ENCODE measurements around the gene FIGNL1. TPM values are rescaled to one million over a fixed set of nuclear protein-coding genes. Genes with fewer than 3 reads are reported as not detected.

Gene FIGNL1
- total RNA-seq, 2 experiments from 2014 or later: 46.8 to 47.2 TPM

- H3K4me3 Mint-ChIP-seq: no peak overlapping the region
- POLR2A ChIA-PET: interaction anchor here (0.7 to 3.6 kb wide), 12 partner anchors 12 to 269 kb away, joined by 3 to 12 read pairs (median 4); no protein-coding TSS in a partner anchor
- CTCF ChIA-PET: interaction anchor here (0.6 to 7.6 kb wide), 82 partner anchors 10 to 360 kb away, joined by 3 to 108 read pairs (median 5); partner anchors contain the start of genes IKZF1 and ZPBP
- DNase-seq (peak; percentile 90), ATAC-seq (peak; percentile 93)
- intact Hi-C loops (cut with micrococcal nuclease): loop anchor here (1.0 to 5.0 kb wide), 3 partner anchors 211 to 326 kb away; partner anchors contain the start of gene ZPBP
- TF ChIP-seq CTCF (IDR thresholded peaks at IDR 0.05): peak; percentile 90
- no peak overlapping the region for H3K27ac Mint-ChIP-seq
- no peaks in the 10 kb centered on the region for H3K36me3 Mint-ChIP-seq (ENCODE audit: low read depth)
- no peaks in the 10 kb centered on the region for H3K27me3 Mint-ChIP-seq
- H3K4me1 Mint-ChIP-seq (ENCODE audit: low read depth): peaks cover 26% of the 10 kb centered on the region
- no peaks in the 10 kb centered on the region for H3K9me3 Mint-ChIP-seq
Observed at GRCh38 chr7:50418086-50418515, 32.0 kb downstream of the FIGNL1 start.

GRCh38 chr7:50416527-50417182 is 33.5 kb downstream of the FIGNL1 start:
- Mint-ChIP-seq H3K27ac (peak overlapping the region; percentile 75), H3K27me3 (no peaks in the 10 kb centered on the region), H3K4me3 (peak overlapping the region; percentile 47), H3K36me3 (ENCODE audit: low read depth) (no peaks in the 10 kb centered on the region), H3K9me3 (no peaks in the 10 kb centered on the region), H3K4me1 (ENCODE audit: low read depth) (peaks cover 32% of the 10 kb centered on the region)
- ATAC-seq: no peak
- ChIA-PET CTCF (interaction anchor here (0.7 to 7.6 kb wide), 28 partner anchors 10 to 335 kb away, joined by 3 to 108 read pairs (median 10); partner anchors contain the start of gene ZPBP), POLR2A (interaction anchor here (0.7 to 3.6 kb wide), 5 partner anchors 11 to 710 kb away, joined by 3 to 12 read pairs (median 4); no protein-coding TSS in a partner anchor)
- no peak for DNase-seq
- intact Hi-C loops (cut with micrococcal nuclease): loop anchor here (5.0 kb wide), 2 partner anchors 209 to 324 kb away; partner anchors contain the start of gene ZPBP
- TF ChIP-seq CTCF (IDR thresholded peaks at IDR 0.05): no peak

GRCh38 chr7:50415844-50416364 is 34.2 kb downstream of the FIGNL1 start:
- Mint-ChIP-seq H3K27me3 (no peaks in the 10 kb centered on the region), H3K36me3 (ENCODE audit: low read depth) (no peaks in the 10 kb centered on the region), H3K9me3 (no peaks in the 10 kb centered on the region), H3K4me1 (ENCODE audit: low read depth) (peaks cover 39% of the 10 kb centered on the region), H3K27ac (peak overlapping the region; percentile 75), H3K4me3 (peak overlapping the region; percentile 47)
- no peak for TF ChIP-seq CTCF (IDR thresholded peaks at IDR 0.05)
- CTCF ChIA-PET: interaction anchor here (0.8 to 7.6 kb wide), 15 partner anchors 9 to 322 kb away, joined by 3 to 108 read pairs (median 4); partner anchors contain the start of gene ZPBP
- peak; percentile 44 for DNase-seq
- POLR2A ChIA-PET: interaction anchor here (1.0 to 3.6 kb wide), 2 partner anchors 10 to 23 kb away, joined by 3 to 12 read pairs; no protein-coding TSS in a partner anchor
- intact Hi-C loops (cut with micrococcal nuclease): loop anchor here (5.0 kb wide), 2 partner anchors 209 to 324 kb away; partner anchors contain the start of gene ZPBP
- ATAC-seq: peak; percentile 56

GRCh38 chr7:50413561-50413960 is 36.6 kb downstream of the FIGNL1 start:
- no peak overlapping the region for H3K27ac Mint-ChIP-seq
- H3K36me3 Mint-ChIP-seq (ENCODE audit: low read depth): no peaks in the 10 kb centered on the region
- no peak for DNase-seq
- no peak overlapping the region for H3K4me3 Mint-ChIP-seq
- ChIA-PET POLR2A (interaction anchor here (0.8 to 1.5 kb wide), 3 partner anchors 15 to 49 kb away, joined by 3 to 4 read pairs (median 3); no protein-coding TSS in a partner anchor), CTCF (interaction anchor here (1.5 to 1.6 kb wide), 2 partner anchors 45 to 208 kb away, joined by 3 to 8 read pairs; no protein-coding TSS in a partner anchor)
- ATAC-seq: no peak
- intact Hi-C loops (cut with micrococcal nuclease): no loop called here
- no peak for TF ChIP-seq CTCF (IDR thresholded peaks at IDR 0.05)
- peaks cover 60% of the 10 kb centered on the region for H3K4me1 Mint-ChIP-seq (ENCODE audit: low read depth)
- H3K9me3 Mint-ChIP-seq: no peaks in the 10 kb centered on the region
- H3K27me3 Mint-ChIP-seq: no peaks in the 10 kb centered on the region
